Measurements from ENCODE around the gene ZNF687.
A peak's percentile ranks its signal among the peaks of the same experiment; 100 is the strongest.

Gene ZNF687

GRCh38 chr1:151314137-151314875 is 32.2 kb downstream of the ZNF687 start:
- DNase-seq: no peak

- DNase-seq: no peak
Measured at GRCh38 chr1:151315565-151316235, 33.6 kb downstream of the ZNF687 start.

DNA sequence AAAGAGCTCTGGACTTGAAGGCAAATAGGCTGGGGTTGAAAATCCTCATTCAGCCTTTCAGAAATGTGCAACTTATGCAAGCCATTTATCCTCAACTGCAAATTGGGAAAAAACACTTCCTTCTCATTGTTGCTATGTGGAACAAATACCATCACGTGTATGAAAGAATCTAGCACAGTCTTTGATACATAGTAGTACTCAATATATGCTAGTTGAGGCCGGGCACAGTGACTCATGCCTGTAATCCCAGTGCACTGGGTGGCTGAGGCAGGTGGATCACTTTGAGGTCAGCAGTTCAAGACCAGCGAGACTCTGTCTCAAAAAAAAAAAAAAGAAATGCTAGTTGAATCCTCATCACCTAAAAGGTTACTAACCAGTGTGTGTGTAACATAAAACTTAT is 36.9 kb downstream of the ZNF687 start:
- no peak for DNase-seq

GRCh38 chr1:151324390-151324930 is 42.4 kb downstream of the ZNF687 start:
- no peak for DNase-seq

DNA sequence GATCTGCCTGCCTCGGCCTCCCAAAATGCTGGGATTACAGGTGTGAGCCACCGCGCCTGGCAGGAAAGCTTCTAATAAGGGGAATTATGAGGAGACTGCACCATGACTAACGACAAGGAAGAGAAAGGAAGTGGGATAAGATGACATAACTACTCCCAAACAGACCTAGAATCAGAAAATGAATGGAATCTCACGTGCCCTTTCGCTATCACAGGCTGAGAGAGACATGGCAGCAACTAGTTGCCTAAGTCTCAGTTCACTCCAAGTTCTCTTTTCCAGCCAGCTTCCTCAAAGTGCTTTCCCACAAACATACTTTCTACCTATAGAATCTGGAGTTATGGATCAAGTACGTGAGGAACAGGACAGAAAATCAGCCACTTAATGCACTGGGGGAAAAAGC is 43.1 kb downstream of the ZNF687 start:
- no peak for DNase-seq

- DNase-seq: no peak
Measured at GRCh38 chr1:151325646-151326429, 43.7 kb downstream of the ZNF687 start.

DNA sequence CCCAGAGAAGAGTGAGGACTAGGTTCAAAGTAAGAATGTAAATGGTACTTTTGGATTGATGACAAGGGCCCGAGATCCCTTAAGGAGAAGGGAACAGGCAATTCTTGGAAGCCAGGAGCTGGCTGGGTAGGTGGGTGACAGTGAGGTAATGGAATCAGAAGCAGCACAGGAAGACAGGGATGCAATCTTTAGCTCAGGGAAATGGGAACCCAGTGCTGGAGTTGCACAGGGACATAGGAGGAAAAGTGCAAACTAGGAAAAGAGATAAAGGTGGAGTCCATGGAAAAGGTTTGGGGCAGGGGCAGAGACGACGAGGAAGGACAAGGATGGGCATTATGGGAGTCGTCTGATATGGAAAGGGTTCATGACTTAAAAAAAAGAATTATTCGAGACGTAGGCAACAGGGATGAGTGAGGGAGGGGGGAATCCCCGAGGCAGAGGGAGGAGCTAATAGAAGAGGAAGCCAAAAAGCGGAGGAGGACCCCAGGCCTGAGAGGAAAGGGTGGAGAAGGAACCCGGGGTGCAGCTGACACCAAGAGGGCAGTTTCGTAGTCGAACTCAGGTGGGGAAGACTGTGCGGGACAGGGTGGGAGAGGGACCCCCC is 44.6 kb downstream of the ZNF687 start:
- DNase-seq: peak; percentile 68

GRCh38 chr1:151327223-151327902 is 45.3 kb downstream of the ZNF687 start, which contains the start of gene PI4KB:
Gene PI4KB (minus strand): TSS chr1:151327416. CDS start chr1:151316481, 10,935 bp downstream.
- DNase-seq: peak; percentile 92

- no peak for DNase-seq
Measured at GRCh38 chr1:151327903-151328674, 46.0 kb downstream of the ZNF687 start.

DNA sequence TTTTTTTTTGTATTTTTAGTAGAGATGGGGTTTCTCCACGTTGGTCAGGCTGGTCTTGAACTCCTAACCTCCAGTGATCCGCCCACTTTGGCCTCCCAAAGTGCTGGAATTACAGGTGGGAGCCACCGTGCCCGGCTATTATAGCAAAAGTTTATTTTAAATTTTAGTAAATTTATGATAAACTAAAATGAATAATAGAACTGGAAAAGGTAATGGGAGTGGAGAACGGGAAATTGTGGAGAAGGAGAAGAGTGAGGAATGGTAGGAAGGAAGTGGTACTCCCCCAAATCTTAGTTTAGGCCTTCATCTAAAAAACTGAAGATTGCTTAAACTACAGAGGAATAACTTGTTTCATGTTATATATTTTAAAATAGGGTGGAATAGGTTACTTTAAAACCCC is 52.7 kb downstream of the ZNF687 start:
- no peak for DNase-seq

DNA sequence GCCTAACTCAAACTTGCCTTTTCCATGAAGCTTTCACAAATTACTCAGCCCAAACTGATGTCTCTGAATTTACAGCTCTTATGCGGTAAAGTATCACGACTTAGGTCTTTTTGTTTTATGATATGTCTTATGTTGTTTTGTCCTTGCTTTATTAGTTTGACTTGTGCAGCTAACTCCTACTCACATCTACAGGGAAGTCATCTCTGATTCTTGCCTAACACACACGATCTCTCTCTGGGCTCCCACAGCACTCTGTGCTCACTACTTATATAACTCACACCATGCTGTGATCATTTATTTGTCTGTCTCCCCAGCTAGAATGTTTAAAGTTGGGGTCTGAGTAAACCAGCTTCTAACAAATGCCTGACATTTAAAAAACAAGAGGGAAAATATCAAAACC is 54.5 kb downstream of the ZNF687 start:
- no peak for DNase-seq

GRCh38 chr1:151340870-151341754 is 59.0 kb downstream of the ZNF687 start:
- DNase-seq: peak; percentile 60

Data from stimulated activated CD4-positive, alpha-beta T cell treated with anti-CD3 and anti-CD28 coated beads, Interleukin-4, amount 100 ng/mL, for 24 hours (primary cell).